Measurements from ENCODE around the gene HTR5A.

- TF ChIP-seq CTCF (IDR thresholded peaks at IDR 0.05): no peak
- no peak for TF ChIP-seq USF1 (IDR thresholded peaks at IDR 0.05; ENCODE audit: borderline replicate concordance, low read depth)
- no peak for TF ChIP-seq PBX3 (IDR thresholded peaks at IDR 0.05)
- no peak for TF ChIP-seq FOXM1 (IDR thresholded peaks at IDR 0.05; ENCODE audit: low read depth)
- TF ChIP-seq POLR2AphosphoS5 (IDR thresholded peaks at IDR 0.05; ENCODE audit: low read depth, low read length): no peak
- TF ChIP-seq JUND (IDR thresholded peaks at IDR 0.05): no peak
- no peak for TF ChIP-seq NRF1 (IDR thresholded peaks at IDR 0.05; ENCODE audit: low read depth, low read length)
- TF ChIP-seq RAD21 (IDR thresholded peaks at IDR 0.05; ENCODE audit: low read length): no peak
- TF ChIP-seq EP300 (IDR thresholded peaks at IDR 0.05; ENCODE audit: borderline replicate concordance in 1 of 2, low read depth in 1 of 2, low read length in 1 of 2): no peak
- TF ChIP-seq RCOR1 (IDR thresholded peaks at IDR 0.05; ENCODE audit: low read length): no peak
- TF ChIP-seq NFIC (IDR thresholded peaks at IDR 0.05; ENCODE audit: borderline replicate concordance): no peak
- TF ChIP-seq MAX (IDR thresholded peaks at IDR 0.05; ENCODE audit: low read depth): no peak
- no peak for TF ChIP-seq EZH2phosphoT487 (IDR thresholded peaks at IDR 0.05; ENCODE audit: borderline replicate concordance, low read depth)
- no peak for TF ChIP-seq YY1 (IDR thresholded peaks at IDR 0.05; ENCODE audit: low read depth)
These were observed 39.0 kb downstream of the HTR5A start for GRCh38 chr7:155109121-155109520.

Data from SK-N-SH (cell line).